ENCODE data around the gene GALNT2. TPM values are rescaled to one million over a fixed set of nuclear protein-coding genes. Genes with fewer than 3 reads are reported as not detected.

Gene GALNT2
- total RNA-seq, 1 donor from 2014 or later, result 28.3 TPM

DNA sequence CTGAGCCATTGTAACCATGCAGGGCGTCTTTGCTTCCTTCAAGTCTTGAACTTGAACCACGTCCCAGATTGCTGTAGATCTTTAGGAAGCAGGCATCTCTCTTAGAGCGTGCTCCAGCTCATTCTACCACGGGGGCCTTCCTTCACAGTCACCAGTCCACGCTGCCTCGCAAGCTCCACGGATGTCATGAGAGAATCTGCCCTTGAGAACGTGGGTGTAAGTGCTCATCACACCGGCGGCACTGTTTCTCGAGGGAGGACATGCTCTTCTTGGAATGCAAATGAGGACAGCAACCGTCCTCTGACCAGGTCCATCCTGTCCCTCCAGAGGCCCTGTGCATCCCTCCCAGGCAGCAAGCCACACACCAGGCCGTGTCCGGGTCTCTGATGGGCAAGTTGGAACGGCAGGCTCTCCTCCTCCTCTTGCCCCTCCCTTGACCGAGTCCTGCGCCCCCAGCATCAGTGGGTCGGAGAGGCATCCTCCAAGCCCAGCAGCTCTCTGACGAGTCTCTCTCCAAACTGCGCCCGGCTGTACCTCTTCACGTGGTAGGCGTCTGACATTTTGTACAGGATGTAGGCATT, 256.0 kb downstream of the GALNT2 start:
- peaks cover 25% of the 10 kb centered on the region for H3K4me1 ChIP-seq
- H3K4me3 ChIP-seq, result no peak overlapping the region
- intact Hi-C loops (cut with micrococcal nuclease), result no loop called here
- H3K36me3 ChIP-seq, result no peaks in the 10 kb centered on the region
- no peak for DNase-seq
- TF ChIP-seq, protein P1, sequence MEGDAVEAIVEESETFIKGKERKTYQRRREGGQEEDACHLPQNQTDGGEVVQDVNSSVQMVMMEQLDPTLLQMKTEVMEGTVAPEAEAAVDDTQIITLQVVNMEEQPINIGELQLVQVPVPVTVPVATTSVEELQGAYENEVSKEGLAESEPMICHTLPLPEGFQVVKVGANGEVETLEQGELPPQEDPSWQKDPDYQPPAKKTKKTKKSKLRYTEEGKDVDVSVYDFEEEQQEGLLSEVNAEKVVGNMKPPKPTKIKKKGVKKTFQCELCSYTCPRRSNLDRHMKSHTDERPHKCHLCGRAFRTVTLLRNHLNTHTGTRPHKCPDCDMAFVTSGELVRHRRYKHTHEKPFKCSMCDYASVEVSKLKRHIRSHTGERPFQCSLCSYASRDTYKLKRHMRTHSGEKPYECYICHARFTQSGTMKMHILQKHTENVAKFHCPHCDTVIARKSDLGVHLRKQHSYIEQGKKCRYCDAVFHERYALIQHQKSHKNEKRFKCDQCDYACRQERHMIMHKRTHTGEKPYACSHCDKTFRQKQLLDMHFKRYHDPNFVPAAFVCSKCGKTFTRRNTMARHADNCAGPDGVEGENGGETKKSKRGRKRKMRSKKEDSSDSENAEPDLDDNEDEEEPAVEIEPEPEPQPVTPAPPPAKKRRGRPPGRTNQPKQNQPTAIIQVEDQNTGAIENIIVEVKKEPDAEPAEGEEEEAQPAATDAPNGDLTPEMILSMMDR (IDR thresholded peaks at IDR 0.05; ENCODE audit: borderline replicate concordance), result no peak
- peak overlapping the region; percentile 73 for H3K27ac ChIP-seq (replicated peaks)
- no peaks in the 10 kb centered on the region for H3K9me3 ChIP-seq (replicated peaks)
- H3K27me3 ChIP-seq (ENCODE audit: low read depth), result no peaks in the 10 kb centered on the region

DNA sequence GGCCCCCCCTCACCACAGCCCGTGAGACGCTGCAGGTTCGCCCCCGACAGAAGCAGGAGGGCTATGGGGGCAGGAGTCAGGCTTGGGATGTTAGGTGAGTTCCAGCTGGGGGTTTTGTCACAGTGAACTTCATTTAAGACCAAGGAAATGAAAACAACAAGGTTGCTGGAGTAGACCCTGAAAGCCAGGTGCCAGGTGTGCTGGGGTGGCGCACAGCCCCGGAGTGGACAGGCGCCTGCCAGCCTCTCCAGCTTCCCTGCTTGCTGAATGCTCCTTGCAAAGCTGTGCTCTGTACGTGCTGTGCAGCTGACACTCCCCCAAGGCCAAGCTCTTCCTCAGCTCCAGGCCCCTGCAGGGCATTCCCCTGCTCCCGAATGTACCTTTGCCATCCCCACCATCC, 256.6 kb downstream of the GALNT2 start:
- Histone ChIP-seq H3K4me3 (no peak overlapping the region), H3K27me3 (ENCODE audit: low read depth) (no peaks in the 10 kb centered on the region), H3K27ac (replicated peaks) (no peak overlapping the region), H3K9me3 (replicated peaks) (no peaks in the 10 kb centered on the region), H3K36me3 (no peaks in the 10 kb centered on the region), H3K4me1 (peaks cover 21% of the 10 kb centered on the region)
- intact Hi-C loops (cut with micrococcal nuclease), result no loop called here
- DNase-seq, result no peak
- TF ChIP-seq, protein P1 (IDR thresholded peaks at IDR 0.05; ENCODE audit: borderline replicate concordance), result no peak

- intact Hi-C loops (cut with micrococcal nuclease), result no loop called here
- no peaks in the 10 kb centered on the region for H3K36me3 ChIP-seq
- peaks cover 13% of the 10 kb centered on the region for H3K4me1 ChIP-seq
- no peak for DNase-seq
- TF ChIP-seq, protein P1 (IDR thresholded peaks at IDR 0.05; ENCODE audit: borderline replicate concordance), result no peak
- H3K9me3 ChIP-seq (replicated peaks), result no peaks in the 10 kb centered on the region
- no peak overlapping the region for H3K4me3 ChIP-seq
- H3K27ac ChIP-seq (replicated peaks), result no peak overlapping the region
- no peaks in the 10 kb centered on the region for H3K27me3 ChIP-seq (ENCODE audit: low read depth)
Measured at GRCh38 chr1:230326971-230327891, 260.2 kb downstream of the GALNT2 start.

DNA sequence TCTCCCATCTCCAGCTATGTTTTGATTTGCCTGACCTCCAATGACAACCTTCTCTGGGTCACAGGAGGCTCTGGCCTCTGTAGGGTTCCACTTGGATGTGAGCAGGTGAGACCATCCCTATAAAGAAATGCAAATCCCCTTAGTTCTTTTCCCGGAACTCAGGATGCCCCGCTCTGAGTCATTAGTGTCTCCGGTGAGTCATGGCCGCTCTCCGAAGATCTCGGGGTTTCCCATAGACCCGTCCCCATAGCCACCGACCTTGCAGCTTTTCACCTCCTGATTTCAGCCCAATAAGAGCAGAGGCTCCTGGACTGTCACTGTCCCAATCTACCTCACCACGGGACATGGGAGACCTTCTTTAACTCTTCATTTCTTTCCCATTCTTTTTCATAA, 260.9 kb downstream of the GALNT2 start:
- DNase-seq, result no peak
- intact Hi-C loops (cut with micrococcal nuclease), result no loop called here
- Histone ChIP-seq H3K4me3 (no peak overlapping the region), H3K27ac (replicated peaks) (no peak overlapping the region), H3K4me1 (peaks cover 8% of the 10 kb centered on the region), H3K36me3 (no peaks in the 10 kb centered on the region), H3K27me3 (ENCODE audit: low read depth) (no peaks in the 10 kb centered on the region), H3K9me3 (replicated peaks) (no peaks in the 10 kb centered on the region)
- TF ChIP-seq, protein P1 (IDR thresholded peaks at IDR 0.05; ENCODE audit: borderline replicate concordance), result no peak

GRCh38 chr1:230328342-230329015, 261.4 kb downstream of the GALNT2 start:
- no peak overlapping the region for H3K4me3 ChIP-seq
- DNase-seq, result no peak
- TF ChIP-seq, protein P1 (IDR thresholded peaks at IDR 0.05; ENCODE audit: borderline replicate concordance), result no peak
- no peaks in the 10 kb centered on the region for H3K27me3 ChIP-seq (ENCODE audit: low read depth)
- no peaks in the 10 kb centered on the region for H3K36me3 ChIP-seq
- intact Hi-C loops (cut with micrococcal nuclease), result no loop called here
- no peaks in the 10 kb centered on the region for H3K9me3 ChIP-seq (replicated peaks)
- peaks cover 8% of the 10 kb centered on the region for H3K4me1 ChIP-seq
- H3K27ac ChIP-seq (replicated peaks), result no peak overlapping the region

All from left ventricle myocardium inferior (tissue), 1 donor.